Stimulated activated CD4-positive, alpha-beta T cell treated with anti-CD3 and anti-CD28 coated beads, Interleukin-12 subunit alpha, Interleukin-12 subunit beta, amount 100 ng/mL, for 48 hours (primary cell): ENCODE results near the gene DNAH12.

Experiments used
- DNase-seq, 3 donors: peaks; one replicate each; pipeline ENCODE4 v3.0.0-alpha.2; 2020; ENCODE audit warnings: low read depth in 2 of 3, low spot score in 1 of 3

Gene DNAH12

GRCh38 chr3:57544181-57545125, at the start of gene DNAH12:
TSS of gene DNAH12 (minus strand) at chr3:57544344. CDS start at chr3:57542870, 1,474 bp downstream.
- DNase-seq: peak in 1 of 3 donors; percentile 3

GRCh38 chr3:57592306-57592705, 48.2 kb upstream of the DNAH12 start:
- DNase-seq: no peak

GRCh38 chr3:57587905-57588304, 43.8 kb upstream of the DNAH12 start:
- DNase-seq: no peak

GRCh38 chr3:57586778-57587177, 42.6 kb upstream of the DNAH12 start:
- DNase-seq: no peak

GRCh38 chr3:57583544-57583943, 39.4 kb upstream of the DNAH12 start:
- no peak for DNase-seq

GRCh38 chr3:57582474-57583168, 38.5 kb upstream of the DNAH12 start:
- DNase-seq: no peak

- no peak for DNase-seq
Observed at GRCh38 chr3:57577801-57578200, 33.7 kb upstream of the DNAH12 start.

- DNase-seq: no peak
Observed at GRCh38 chr3:57575966-57576626, 32.0 kb upstream of the DNAH12 start.

GRCh38 chr3:57572096-57572495, 28.0 kb upstream of the DNAH12 start:
- no peak for DNase-seq

GRCh38 chr3:57570878-57571277, 26.7 kb upstream of the DNAH12 start:
- no peak for DNase-seq

GRCh38 chr3:57569859-57570450, 25.8 kb upstream of the DNAH12 start:
- no peak for DNase-seq

GRCh38 chr3:57559526-57559925, 15.4 kb upstream of the DNAH12 start:
- DNase-seq: no peak

GRCh38 chr3:57557085-57557537, 13.0 kb upstream of the DNAH12 start:
- peak in 2 of 3 donors; percentile 24 to 36 for DNase-seq

GRCh38 chr3:57556459-57557084, 12.4 kb upstream of the DNAH12 start:
- peak in 2 of 3 donors; percentile 13 to 20 for DNase-seq

GRCh38 chr3:57555738-57556458, 11.8 kb upstream of the DNAH12 start, which contains the start of gene PDE12:
TSS of gene PDE12 (plus strand) at chr3:57556274. CDS start at chr3:57556380, 106 bp downstream.
- DNase-seq: peak; percentile 76 to 83 (median 78)

GRCh38 chr3:57555306-57555705, 11.2 kb upstream of the DNAH12 start:
- DNase-seq: no peak

- DNase-seq: no peak
Observed at GRCh38 chr3:57546616-57547015, 2.5 kb upstream of the DNAH12 start.

- DNase-seq: no peak
Observed at GRCh38 chr3:57545636-57546268, 1.6 kb upstream of the DNAH12 start.

- DNase-seq: no peak
Observed at GRCh38 chr3:57538465-57538864, 5.7 kb downstream of the DNAH12 start.
